H1 (cell line): ENCODE measurements around the gene KCNH8. TPM values are rescaled to one million over a fixed set of nuclear protein-coding genes. Genes with fewer than 3 reads are reported as not detected.

Experiments used
- CTCF ChIA-PET: fragments of 300-600 bp; sonication (Branson Sonifier 250); formaldehyde crosslinking; loops from one replicate; lab custom pipeline; 2021; ENCODE audit not compliant: partially characterized antibody; lab: Charles Lee
- POLR2A ChIA-PET: fragments of 300-600 bp; sonication (Branson Sonifier 250); formaldehyde crosslinking; loops from one replicate; lab custom pipeline; 2021; ENCODE audit warnings: inconsistent platforms; ENCODE audit not compliant: partially characterized antibody; lab: Charles Lee
- DNase-seq, 2 experiments: peaks; one replicate each; pipeline versions ENCODE4 v3.0.0 to v3.0.0-alpha.2; 2010 to 2022; ENCODE audit warnings: low spot score in 2 of 2, low read depth in 1 of 2, mixed read lengths in 1 of 2
- FAIRE-seq: peaks from 2 replicates; lab custom pipeline; 2011; peaks lifted over from hg19 to GRCh38; lab: Jason Lieb, UNC
- H2AFZ ChIP-seq: 2 replicates; pipeline ENCODE4 v1.8.1; 2012; ENCODE audit warnings: low read length, inconsistent platforms
- H2AK5ac ChIP-seq: 2 replicates; pipeline ENCODE4 v1.6.1; 2013; ENCODE audit warnings: low read depth, low read length
- H2BK120ac ChIP-seq: replicated peaks from 2 replicates; pipeline ENCODE3; 2013; ENCODE audit warnings: low read depth, low read length, inconsistent platforms
- H2BK12ac ChIP-seq: 2 replicates; pipeline ENCODE4 v1.6.1; 2013; ENCODE audit warnings: low read depth, low read length
- H2BK15ac ChIP-seq: 2 replicates; pipeline ENCODE4 v1.6.1; 2013; ENCODE audit warnings: low read length
- H2BK20ac ChIP-seq: 2 replicates; pipeline ENCODE4 v1.6.1; 2013; ENCODE audit warnings: low read length
- H2BK5ac ChIP-seq: 2 replicates; pipeline ENCODE4 v1.6.1; 2013; ENCODE audit warnings: low read depth, low read length
- H3K14ac ChIP-seq: 2 replicates; pipeline ENCODE4 v1.6.1; 2013; ENCODE audit warnings: inconsistent platforms; ENCODE audit not compliant: insufficient read length
- H3K18ac ChIP-seq: 2 replicates; pipeline ENCODE4 v1.6.1; 2013; ENCODE audit warnings: low read length; ENCODE audit errors: extremely low read depth
- H3K23ac ChIP-seq: 2 replicates; pipeline ENCODE4 v1.6.1; 2013; ENCODE audit warnings: inconsistent platforms; ENCODE audit not compliant: insufficient read length
- H3K23me2 ChIP-seq: 2 replicates; pipeline ENCODE4 v1.6.1; 2013; ENCODE audit warnings: low read depth, low read length
- H3K27ac ChIP-seq: 2 replicates; pipeline ENCODE4 v1.6.1; 2011; ENCODE audit warnings: low read depth, low read length, inconsistent platforms
- H3K27me3 ChIP-seq, 4 experiments: replicated peaks in 1 of 4; 1 replicate in 1 of 4; 2 replicates in 3 of 4; pipeline versions ENCODE4 v1.6.1 to v1.8.1; 2011 to 2013; ENCODE audit warnings: low read length in 3 of 4, mild to moderate bottlenecking in 3 of 4, inconsistent platforms in 2 of 4, mixed read lengths in 2 of 4, moderate library complexity in 1 of 4; ENCODE audit not compliant: control insufficient read depth in 3 of 4, insufficient read depth in 3 of 4; ENCODE audit errors: extremely low read depth in 1 of 4
- H3K36me3 ChIP-seq, 4 experiments: 2 replicates each; pipeline versions ENCODE4 v1.6.1 to v1.8.1; 2011 to 2013; ENCODE audit warnings: mild to moderate bottlenecking in 4 of 4, low read length in 3 of 4, moderate library complexity in 2 of 4, control low read depth in 1 of 4, inconsistent platforms in 1 of 4; ENCODE audit not compliant: insufficient read depth in 4 of 4, control insufficient read depth in 2 of 4
- H3K4ac ChIP-seq: replicated peaks from 2 replicates; pipeline ENCODE3; 2013; ENCODE audit warnings: low read length, low read depth, mixed read lengths, inconsistent platforms; ENCODE audit not compliant: insufficient read length
- H3K4me1 ChIP-seq, 4 experiments: replicated peaks in 1 of 4; 1 replicate in 1 of 4; 2 replicates in 3 of 4; pipeline versions ENCODE4 v1.6.1 to v1.8.1; 2011 to 2013; ENCODE audit warnings: low read length in 3 of 4, inconsistent platforms in 2 of 4, mixed read lengths in 1 of 4; ENCODE audit not compliant: insufficient read depth in 4 of 4, control insufficient read depth in 3 of 4
- H3K4me2 ChIP-seq, 2 experiments: 2 replicates each; pipeline versions ENCODE4 v1.6.1 to v1.8.1; 2011 to 2013; ENCODE audit warnings: low read depth in 2 of 2, low read length in 2 of 2, control low read depth in 1 of 2, inconsistent platforms in 1 of 2, mild to moderate bottlenecking in 1 of 2; ENCODE audit not compliant: insufficient read depth in 1 of 2
- H3K4me3 ChIP-seq, 4 experiments: fragments of 200-600, 300-600 bp in 1 of 4; sonication (generic), shearing (Covaris generic), sonication (Bioruptor Twin) in 1 of 4; 2 replicates each; pipeline versions ENCODE4 v1.5.1 to v1.8.1; 2011 to 2016; ENCODE audit warnings: low read length in 4 of 4, low read depth in 3 of 4, control low read depth in 2 of 4, inconsistent platforms in 2 of 4, mild to moderate bottlenecking in 2 of 4, mixed read lengths in 1 of 4, moderate library complexity in 1 of 4; ENCODE audit not compliant: insufficient read depth in 2 of 4; ENCODE audit errors: extremely low read depth in 1 of 4
- H3K56ac ChIP-seq: replicated peaks from 2 replicates; pipeline ENCODE3; 2013; ENCODE audit warnings: low read depth, mild to moderate bottlenecking, mixed read lengths, low read length, inconsistent platforms; ENCODE audit not compliant: insufficient read length
- H3K79me1 ChIP-seq: 2 replicates; pipeline ENCODE4 v1.6.1; 2013; ENCODE audit warnings: low read depth, low read length, control low read depth
- H3K79me2 ChIP-seq, 2 experiments: 2 replicates each; pipeline versions ENCODE4 v1.6.1 to v1.8.1; 2012 to 2013; ENCODE audit warnings: low read length in 2 of 2, mild to moderate bottlenecking in 2 of 2, inconsistent platforms in 1 of 2; ENCODE audit not compliant: insufficient read depth in 2 of 2, control insufficient read depth in 1 of 2
- H3K9ac ChIP-seq, 4 experiments: replicated peaks in 1 of 4; 1 replicate in 1 of 4; 2 replicates in 3 of 4; pipeline versions ENCODE4 v1.6.1 to v1.8.1; 2011 to 2013; ENCODE audit warnings: low read depth in 3 of 4, low read length in 3 of 4, control low read depth in 2 of 4, mild to moderate bottlenecking in 2 of 4, moderate library complexity in 2 of 4, inconsistent platforms in 1 of 4; ENCODE audit errors: extremely low read depth in 1 of 4
- H3K9me3 ChIP-seq, 2 experiments: 2 replicates each; pipeline versions ENCODE4 v1.6.1 to v1.8.1; 2012 to 2013; ENCODE audit warnings: mild to moderate bottlenecking in 2 of 2, moderate library complexity in 2 of 2, control low read depth in 1 of 2, inconsistent platforms in 1 of 2, low read depth in 1 of 2, low read length in 1 of 2, mixed read lengths in 1 of 2; ENCODE audit not compliant: insufficient read depth in 2 of 2
- H4K20me1 ChIP-seq, 2 experiments: replicated peaks in 1 of 2; 2 replicates each; pipeline versions ENCODE3 to v1.8.1; 2011 to 2013; ENCODE audit warnings: inconsistent platforms in 2 of 2, low read length in 2 of 2, mild to moderate bottlenecking in 1 of 2; ENCODE audit not compliant: insufficient read depth in 2 of 2, control insufficient read depth in 1 of 2
- H4K5ac ChIP-seq: 2 replicates; pipeline ENCODE4 v1.6.1; 2013; ENCODE audit warnings: low read length, low read depth, mixed read lengths, inconsistent platforms; ENCODE audit not compliant: insufficient read length
- H4K8ac ChIP-seq: 2 replicates; pipeline ENCODE4 v1.8.0; 2013; ENCODE audit warnings: mild to moderate bottlenecking, moderate library complexity, low read length, inconsistent platforms; ENCODE audit not compliant: insufficient read depth; ENCODE audit errors: extremely low read depth
- H4K91ac ChIP-seq: replicated peaks from 2 replicates; pipeline ENCODE3; 2013; ENCODE audit warnings: low read length, mixed read lengths, inconsistent platforms; ENCODE audit not compliant: insufficient read length
- HDAC6 ChIP-seq: IDR thresholded peaks from one replicate; pipeline ENCODE4 v1.7.1; 2012; ENCODE audit warnings: low read depth, mild to moderate bottlenecking, inconsistent platforms, low read length, moderate library complexity
- JUN ChIP-seq: IDR thresholded peaks from 2 replicates; pipeline ENCODE4 v1.6.1; 2011; ENCODE audit warnings: low read depth, mild to moderate bottlenecking, improper control_type of control experiment, low read length
- POLR2AphosphoS5 ChIP-seq: IDR thresholded peaks from 2 replicates; pipeline ENCODE4 v1.6.1; 2011; ENCODE audit warnings: low read depth, low read length
- RAD21 ChIP-seq, 2 experiments: IDR thresholded peaks in 1 of 2; conservative IDR thresholded peaks in 1 of 2; 2 replicates each; pipeline ENCODE4 v1.6.1; 2011; ENCODE audit warnings: low read depth in 2 of 2, low read length in 2 of 2, improper control_type of control experiment in 1 of 2, inconsistent platforms in 1 of 2, mild to moderate bottlenecking in 1 of 2, moderate library complexity in 1 of 2
- RBBP5 ChIP-seq: IDR thresholded peaks from 2 replicates; pipeline ENCODE4 v1.7.1; 2012; ENCODE audit warnings: low read depth, mild to moderate bottlenecking, inconsistent platforms, low read length, moderate library complexity, borderline replicate concordance
- SP4 ChIP-seq: IDR thresholded peaks from 2 replicates; pipeline ENCODE4 v1.6.1; 2012; ENCODE audit warnings: low read length, inconsistent platforms
- WGBS, 2 experiments: shearing (Covaris generic) in 1 of 2; methylation state at CpG; one replicate each; pipeline versions ENCODE4 v1.1.6 to v1.1.7; 2013 to 2015; ENCODE audit warnings: low lambda C conversion rate in 2 of 2, mixed read lengths in 2 of 2, inconsistent platforms in 1 of 2, low coverage in 1 of 2, missing lambda C conversion rate in 1 of 2; ENCODE audit not compliant: insufficient replicate concordance in 2 of 2, insufficient coverage in 1 of 2, insufficient read length in 1 of 2; ENCODE audit errors: extremely low coverage in 1 of 2, missing lambda C conversion rate in 1 of 2; 5-methylcytosine and 5-hydroxymethylcytosine counted together
- polyA plus RNA-seq, 7 experiments: library from polyadenylated mRNA; depleted of rRNA in 3 of 7; stranded (reverse) in 5 of 7; unstranded in 2 of 7; fragments of >200 nt in 5 of 7; fragments of 200-250 nt in 2 of 7; gene quantifications; 1 replicate in 5 of 7; 2 replicates in 1 of 7; 4 replicates in 1 of 7; pipeline versions ENCODE4 v1.2.1 to v1.2.3, GENCODE V29; 2011 to 2013; ENCODE audit warnings: missing spikeins in 2 of 7, mixed read lengths in 2 of 7
- total RNA-seq: library from RNA; stranded (reverse); fragmentation: NEBNext Ultra II Directional; extraction: Animal tissue kit (Norgen Biotek cat#: 25700); gene quantifications from 2 replicates; pipeline ENCODE4 v1.2.1, GENCODE V29; 2021

The KCNH8 gene
- total and polyA plus RNA-seq, 2 of the 8 experiments (the other 6 are each of a cell fraction or from before 2014, with no cell fraction given), result 2.2 to 2.4 TPM

DNA sequence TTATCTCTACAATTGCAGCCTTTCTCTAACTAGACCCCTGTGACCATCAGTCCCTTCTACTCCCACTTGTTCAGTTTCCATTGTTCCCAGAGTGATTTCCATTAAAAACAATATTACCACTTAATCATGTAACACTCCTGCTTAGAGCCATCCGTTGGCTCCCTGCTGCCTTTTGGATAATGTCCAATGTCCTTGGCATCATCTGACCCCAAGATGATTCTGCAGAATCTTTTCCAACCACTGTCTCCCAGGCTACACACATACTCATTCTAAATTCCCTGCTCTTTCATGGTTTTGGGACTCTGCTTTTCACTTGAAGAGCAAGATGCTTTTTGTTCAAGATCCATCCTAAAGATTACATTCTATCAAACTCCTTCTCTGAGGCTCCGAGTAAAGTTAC, 7.1 kb downstream of the KCNH8 start:
- H3K56ac ChIP-seq, result no peak overlapping the region
- no peak overlapping the region for H2AK5ac ChIP-seq
- H2BK20ac ChIP-seq, result no peak overlapping the region
- no peak for FAIRE-seq
- H2AFZ ChIP-seq, result no peak overlapping the region
- no peak overlapping the region for H2BK5ac ChIP-seq
- H3K4ac ChIP-seq, result no peak overlapping the region
- H3K4me2 ChIP-seq, result no peak overlapping the region
- no peak overlapping the region for H2BK15ac ChIP-seq
- POLR2A ChIA-PET, result no interaction called here
- H4K5ac ChIP-seq, result no peak overlapping the region
- H2BK120ac ChIP-seq, result no peak overlapping the region
- H3K79me1 ChIP-seq, result no peaks in the 10 kb centered on the region
- no peaks in the 10 kb centered on the region for H3K9me3 ChIP-seq
- no peak overlapping the region for H4K8ac ChIP-seq
- H4K20me1 ChIP-seq, result no peaks in the 10 kb centered on the region
- H3K14ac ChIP-seq, result no peak overlapping the region
- no peak overlapping the region for H4K91ac ChIP-seq
- WGBS, 2 experiments, result 89% methylated on average over 2 of the region's 2 CpGs; no CpG with 5 or more reads in 1 of the 2 experiments
- H3K18ac ChIP-seq, result no peak overlapping the region
- H3K27ac ChIP-seq, result no peak overlapping the region
- no peaks in the 10 kb centered on the region for H3K4me1 ChIP-seq
- H3K4me3 ChIP-seq, result no peak overlapping the region
- CTCF ChIA-PET, result interaction anchor here (0.9 to 1.1 kb wide), 2 partner anchors 19 to 34 kb away, joined by 3 to 4 read pairs; no protein-coding TSS in a partner anchor
- H3K36me3 ChIP-seq, result no peaks in the 10 kb centered on the region
- no peak overlapping the region for H3K9ac ChIP-seq
- no peaks in the 10 kb centered on the region for H3K23me2 ChIP-seq
- no peaks in the 10 kb centered on the region for H3K27me3 ChIP-seq
- no peak overlapping the region for H2BK12ac ChIP-seq
- no peak overlapping the region for H3K23ac ChIP-seq
- DNase-seq, result no peak
- H3K79me2 ChIP-seq, result peaks cover 0 to 16% of the 10 kb centered on the region in 2 experiments; a peak in 2 of 4 replicates
- no peak for TF ChIP-seq HDAC6
- TF ChIP-seq POLR2AphosphoS5, result no peak
- no peak for TF ChIP-seq JUN
- no peak for TF ChIP-seq SP4
- TF ChIP-seq RBBP5, result no peak
- no peak for TF ChIP-seq RAD21 (IDR thresholded peaks at IDR 0.05 in 1 of 2, conservative IDR thresholded peaks at IDR 0.05 in 1 of 2; ENCODE audit: low read depth in 2 of 2, low read length in 2 of 2)
